Ishikawa (cell line): ENCODE data around the gene ACTRT2.

ENCODE experiments used
- EP300 ChIP-seq: IDR thresholded peaks from 2 replicates; pipeline ENCODE4 v1.6.1; 2012; ENCODE audit warnings: borderline replicate concordance
- MAX ChIP-seq: IDR thresholded peaks from 2 replicates; pipeline ENCODE4 v1.6.1; 2012
- RAD21 ChIP-seq: IDR thresholded peaks from 2 replicates; pipeline ENCODE4 v1.6.1; 2012; ENCODE audit warnings: low read depth
- TAF1 ChIP-seq: IDR thresholded peaks from 2 replicates; pipeline ENCODE4 v1.6.1; 2012; ENCODE audit warnings: low read depth, mild to moderate bottlenecking
- TCF12 ChIP-seq: IDR thresholded peaks from 2 replicates; pipeline ENCODE4 v1.6.1; 2012; ENCODE audit warnings: low read depth
- TEAD4 ChIP-seq: IDR thresholded peaks from 2 replicates; pipeline ENCODE4 v1.6.1; 2012
- YY1 ChIP-seq: IDR thresholded peaks from 2 replicates; pipeline ENCODE4 v1.6.1; 2012; ENCODE audit warnings: low read depth

- no peak for TF ChIP-seq MAX
- no peak for TF ChIP-seq EP300
- no peak for TF ChIP-seq RAD21
- no peak for TF ChIP-seq YY1
- TF ChIP-seq TEAD4 = no peak
- no peak for TF ChIP-seq TAF1
- no peak for TF ChIP-seq TCF12
These were observed 30.3 kb downstream of the ACTRT2 start for GRCh38 chr1:3051270-3052268.
